Activated CD4-positive, CD25-positive, alpha-beta regulatory T cell treated with anti-CD3 and anti-CD28 coated beads, Interleukin-2, amount 50 U/mL, for 72 hours (primary cell): ENCODE results near the gene ACHE.
"Not testable (repeated sequence)": the region's sequence is repeated elsewhere in the genome, so short reads cannot be mapped to it uniquely, and the experiment has no call there.

Experiments
- DNase-seq: peaks from one replicate; pipeline ENCODE4 v3.0.0; 2021

Gene ACHE

GRCh38 chr7:100860702-100861615 lies 34.7 kb downstream of the ACHE start:
- no peak for DNase-seq

GRCh38 chr7:100859856-100860255 lies 35.8 kb downstream of the ACHE start:
- DNase-seq, result no peak

- DNase-seq, result no peak
Measured at GRCh38 chr7:100856871-100857282, 38.8 kb downstream of the ACHE start.

GRCh38 chr7:100855515-100855914 lies 40.2 kb downstream of the ACHE start:
- no peak for DNase-seq

- DNase-seq, result not testable (repeated sequence)
Measured at GRCh38 chr7:100854899-100855298, 40.8 kb downstream of the ACHE start.

GRCh38 chr7:100854146-100854895 lies 41.4 kb downstream of the ACHE start:
- no peak for DNase-seq

- DNase-seq, result peak; percentile 88
Measured at GRCh38 chr7:100852048-100852872, 43.4 kb downstream of the ACHE start, which contains the start of gene SLC12A9. SLC12A9 (plus strand) TSS chr7:100852713; CDS start chr7:100854198, 1,485 bp downstream.

- DNase-seq, result no peak
Measured at GRCh38 chr7:100847360-100847759, 48.3 kb downstream of the ACHE start.

- DNase-seq, result no peak
Measured at GRCh38 chr7:100840470-100841100, 55.1 kb downstream of the ACHE start.
